ENCODE data around the gene MELTF.

GRCh38 chr3:196969660-196970546 is 59.7 kb downstream of the MELTF start:
- peak in 3 of 6 experiments; percentile 92 to 97 (median 93) for TF ChIP-seq CTCF (IDR thresholded peaks at IDR 0.05)
- no peak for TF ChIP-seq POLR2A (IDR thresholded peaks at IDR 0.05)

All from adrenal gland (tissue), 5 donors.